T-helper 2 cell treated with Interferon-gamma antibody and Interleukin-4, amounts not matched to agents 5 μg/mL and 100 μg/mL, for 36 hours (primary cell): Measurements from ENCODE around the gene RIPOR1.
"Not testable (repeated sequence)": the region's sequence is repeated elsewhere in the genome, so short reads cannot be mapped to it uniquely, and the experiment has no call there.

ENCODE experiments used
- DNase-seq: peaks from one replicate; pipeline ENCODE4 v3.0.0; 2021; ENCODE audit warnings: low spot score
- H3K27ac Mint-ChIP-seq: one replicate; pipeline ENCODE4 v1.8.0; 2021; ENCODE audit warnings: mild to moderate bottlenecking, mixed read lengths
- H3K27me3 Mint-ChIP-seq: one replicate; pipeline ENCODE4 v1.8.0; 2021; ENCODE audit warnings: low read depth, mixed read lengths
- H3K36me3 Mint-ChIP-seq: one replicate; pipeline ENCODE4 v1.8.0; 2021; ENCODE audit warnings: low read depth, mixed read lengths
- H3K4me1 Mint-ChIP-seq: one replicate; pipeline ENCODE4 v1.8.0; 2021; ENCODE audit warnings: low read depth, mixed read lengths
- H3K4me3 Mint-ChIP-seq: one replicate; pipeline ENCODE4 v1.8.0; 2022; ENCODE audit warnings: mild to moderate bottlenecking, moderate library complexity, mixed read lengths
- H3K9me3 Mint-ChIP-seq: one replicate; pipeline ENCODE4 v1.8.0; 2021; ENCODE audit warnings: mixed read lengths

Gene RIPOR1

GRCh38 chr16:67504031-67505021 is 24.3 kb upstream of the RIPOR1 start:
- H3K4me1 Mint-ChIP-seq: peaks cover 34% of the 10 kb centered on the region
- peak; percentile 54 for DNase-seq

GRCh38 chr16:67506468-67506867 is 22.2 kb upstream of the RIPOR1 start:
- H3K9me3 Mint-ChIP-seq: no peaks in the 10 kb centered on the region

More at GRCh38 chr16:67504031-67505021, 24.3 kb upstream of the RIPOR1 start:
- H3K27me3 Mint-ChIP-seq: no peaks in the 10 kb centered on the region
- no peaks in the 10 kb centered on the region for H3K9me3 Mint-ChIP-seq
- peak overlapping the region; percentile 95 for H3K27ac Mint-ChIP-seq
- H3K4me3 Mint-ChIP-seq: peak overlapping the region; percentile 59
- peaks cover 26% of the 10 kb centered on the region for H3K36me3 Mint-ChIP-seq

GRCh38 chr16:67509016-67509415 is 19.6 kb upstream of the RIPOR1 start:
- Mint-ChIP-seq H3K36me3 (peaks cover 13% of the 10 kb centered on the region), H3K27ac (no peak overlapping the region), H3K27me3 (no peaks in the 10 kb centered on the region), H3K4me1 (peaks cover 25% of the 10 kb centered on the region), H3K9me3 (no peaks in the 10 kb centered on the region), H3K4me3 (no peak overlapping the region)
- no peak for DNase-seq

More at GRCh38 chr16:67506468-67506867, 22.2 kb upstream of the RIPOR1 start:
- peaks cover 20% of the 10 kb centered on the region for H3K36me3 Mint-ChIP-seq
- H3K27ac Mint-ChIP-seq: peak overlapping the region; percentile 45
- H3K4me1 Mint-ChIP-seq: peaks cover 34% of the 10 kb centered on the region
- no peak for DNase-seq
- no peaks in the 10 kb centered on the region for H3K27me3 Mint-ChIP-seq
- H3K4me3 Mint-ChIP-seq: no peak overlapping the region

- H3K4me1 Mint-ChIP-seq: not testable (repeated sequence)
Measured at GRCh38 chr16:67513892-67514291, 14.7 kb upstream of the RIPOR1 start.

GRCh38 chr16:67514382-67514828 is 14.2 kb upstream of the RIPOR1 start:
- Mint-ChIP-seq H3K36me3 (no peaks in the 10 kb centered on the region), H3K27me3 (no peaks in the 10 kb centered on the region), H3K9me3 (no peaks in the 10 kb centered on the region), H3K27ac (peak overlapping the region; percentile 65), H3K4me3 (no peak overlapping the region), H3K4me1 (peaks cover 7% of the 10 kb centered on the region)
- DNase-seq: peak; percentile 69

More at GRCh38 chr16:67513892-67514291, 14.7 kb upstream of the RIPOR1 start:
- not testable (repeated sequence) for H3K36me3 Mint-ChIP-seq, DNase-seq, H3K4me3 Mint-ChIP-seq, H3K27ac Mint-ChIP-seq, H3K9me3 Mint-ChIP-seq, H3K27me3 Mint-ChIP-seq

- Mint-ChIP-seq H3K9me3 (no peaks in the 10 kb centered on the region), H3K36me3 (no peaks in the 10 kb centered on the region), H3K4me1 (peaks cover 17% of the 10 kb centered on the region), H3K27ac (no peak overlapping the region), H3K4me3 (no peak overlapping the region), H3K27me3 (no peaks in the 10 kb centered on the region)
- DNase-seq: no peak
Measured at GRCh38 chr16:67516296-67517154, 12.1 kb upstream of the RIPOR1 start.

GRCh38 chr16:67517155-67517445 is 11.5 kb upstream of the RIPOR1 start:
- Mint-ChIP-seq H3K4me1 (peaks cover 18% of the 10 kb centered on the region), H3K4me3 (no peak overlapping the region)

GRCh38 chr16:67517661-67518423 is 10.8 kb upstream of the RIPOR1 start:
- H3K27me3 Mint-ChIP-seq: no peaks in the 10 kb centered on the region
- no peak overlapping the region for H3K4me3 Mint-ChIP-seq
- no peaks in the 10 kb centered on the region for H3K9me3 Mint-ChIP-seq
- DNase-seq: no peak
- H3K36me3 Mint-ChIP-seq: no peaks in the 10 kb centered on the region
- no peak overlapping the region for H3K27ac Mint-ChIP-seq
- peaks cover 21% of the 10 kb centered on the region for H3K4me1 Mint-ChIP-seq

More at GRCh38 chr16:67517155-67517445, 11.5 kb upstream of the RIPOR1 start:
- Mint-ChIP-seq H3K9me3 (no peaks in the 10 kb centered on the region), H3K27ac (no peak overlapping the region), H3K36me3 (no peaks in the 10 kb centered on the region), H3K27me3 (no peaks in the 10 kb centered on the region)
- DNase-seq: no peak

- Mint-ChIP-seq H3K4me3 (no peak overlapping the region), H3K9me3 (no peaks in the 10 kb centered on the region), H3K36me3 (no peaks in the 10 kb centered on the region), H3K4me1 (peaks cover 22% of the 10 kb centered on the region), H3K27ac (no peak overlapping the region), H3K27me3 (no peaks in the 10 kb centered on the region)
- no peak for DNase-seq
Measured at GRCh38 chr16:67518676-67519075, 10.0 kb upstream of the RIPOR1 start.

GRCh38 chr16:67519242-67519641 is 9.4 kb upstream of the RIPOR1 start:
- H3K4me3 Mint-ChIP-seq: no peak overlapping the region

GRCh38 chr16:67521095-67521804 is 7.4 kb upstream of the RIPOR1 start:
- H3K4me1 Mint-ChIP-seq: peaks cover 18% of the 10 kb centered on the region

More at GRCh38 chr16:67519242-67519641, 9.4 kb upstream of the RIPOR1 start:
- no peak overlapping the region for H3K27ac Mint-ChIP-seq
- H3K36me3 Mint-ChIP-seq: no peaks in the 10 kb centered on the region
- no peaks in the 10 kb centered on the region for H3K9me3 Mint-ChIP-seq
- H3K27me3 Mint-ChIP-seq: no peaks in the 10 kb centered on the region
- DNase-seq: no peak
- peaks cover 22% of the 10 kb centered on the region for H3K4me1 Mint-ChIP-seq

GRCh38 chr16:67525176-67525860 is 3.3 kb upstream of the RIPOR1 start:
- Mint-ChIP-seq H3K36me3 (no peaks in the 10 kb centered on the region), H3K4me1 (peaks cover 18% of the 10 kb centered on the region), H3K27ac (no peak overlapping the region), H3K27me3 (peaks cover 21% of the 10 kb centered on the region), H3K9me3 (no peaks in the 10 kb centered on the region), H3K4me3 (no peak overlapping the region)
- no peak for DNase-seq

More at GRCh38 chr16:67521095-67521804, 7.4 kb upstream of the RIPOR1 start:
- Mint-ChIP-seq H3K36me3 (no peaks in the 10 kb centered on the region), H3K27ac (peak overlapping the region; percentile 96), H3K27me3 (peaks cover 3% of the 10 kb centered on the region), H3K9me3 (no peaks in the 10 kb centered on the region), H3K4me3 (peak overlapping the region; percentile 92)
- peak; percentile 92 for DNase-seq
